ENCODE data around the gene PLAC9.

Gene PLAC9

GRCh38 chr10:80177781-80178636, 45.5 kb downstream of the PLAC9 start:
- in situ Hi-C loops (cut with HindIII; ENCODE audit: low sequenced_read_pairs), result no loop called here

- in situ Hi-C loops (cut with HindIII; ENCODE audit: low sequenced_read_pairs), result no loop called here
Observed at GRCh38 chr10:80182986-80183385, 50.5 kb downstream of the PLAC9 start.

GRCh38 chr10:80183436-80183835, 50.9 kb downstream of the PLAC9 start:
- in situ Hi-C loops (cut with HindIII; ENCODE audit: low sequenced_read_pairs), result no loop called here

GRCh38 chr10:80184291-80184690, 51.8 kb downstream of the PLAC9 start:
- in situ Hi-C loops (cut with HindIII; ENCODE audit: low sequenced_read_pairs), result no loop called here

GRCh38 chr10:80185578-80186299, 53.2 kb downstream of the PLAC9 start:
- in situ Hi-C loops (cut with HindIII; ENCODE audit: low sequenced_read_pairs), result no loop called here

- in situ Hi-C loops (cut with HindIII; ENCODE audit: low sequenced_read_pairs), result no loop called here
Observed at GRCh38 chr10:80186364-80187012, 54.0 kb downstream of the PLAC9 start.

GRCh38 chr10:80187060-80187459, 54.5 kb downstream of the PLAC9 start:
- in situ Hi-C loops (cut with HindIII; ENCODE audit: low sequenced_read_pairs), result no loop called here

GRCh38 chr10:80187465-80188409, 55.2 kb downstream of the PLAC9 start:
- in situ Hi-C loops (cut with HindIII; ENCODE audit: low sequenced_read_pairs), result no loop called here

- in situ Hi-C loops (cut with HindIII; ENCODE audit: low sequenced_read_pairs), result no loop called here
Observed at GRCh38 chr10:80188713-80189112, 56.2 kb downstream of the PLAC9 start.

- in situ Hi-C loops (cut with HindIII; ENCODE audit: low sequenced_read_pairs), result no loop called here
Observed at GRCh38 chr10:80191589-80192270, 59.2 kb downstream of the PLAC9 start.

- in situ Hi-C loops (cut with HindIII; ENCODE audit: low sequenced_read_pairs), result no loop called here
Observed at GRCh38 chr10:80192553-80192952, 60.0 kb downstream of the PLAC9 start.

- in situ Hi-C loops (cut with HindIII; ENCODE audit: low sequenced_read_pairs), result no loop called here
Observed at GRCh38 chr10:80194373-80195045, 62.0 kb downstream of the PLAC9 start.

All from DLD1 (cell line).